ENCODE measurements around the gene RAB11FIP3. TPM values are rescaled to one million over a fixed set of nuclear protein-coding genes. Genes with fewer than 3 reads are reported as not detected.

RAB11FIP3 gene
- total RNA-seq, 1 experiment from 2014 or later: 37.1 TPM

DNA sequence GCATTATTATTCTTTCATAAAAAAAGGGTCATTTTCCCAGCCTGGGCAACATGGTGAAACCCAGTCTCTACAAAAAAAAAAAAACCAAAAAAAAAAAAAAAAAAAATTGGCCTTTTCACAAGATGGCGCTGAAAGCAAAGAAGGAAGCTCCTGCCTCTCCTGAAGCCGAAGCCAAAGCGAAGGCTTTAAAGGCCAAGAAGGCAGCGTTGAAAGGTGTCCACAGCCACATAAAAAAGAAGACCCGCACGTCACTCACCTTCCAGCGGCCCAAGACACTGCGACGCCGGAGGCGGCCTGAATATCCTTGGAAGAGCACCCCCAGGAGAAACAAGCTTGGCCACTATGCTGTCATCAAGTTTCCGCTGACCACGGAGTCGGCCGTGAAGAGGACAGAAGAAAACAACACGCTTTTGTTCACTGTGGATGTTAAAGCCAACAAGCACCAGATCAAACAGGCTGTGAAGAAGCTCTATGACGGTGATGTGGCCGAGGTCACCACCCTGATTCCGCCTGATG lies 38.8 kb upstream of the RAB11FIP3 start:
- Mint-ChIP-seq H3K9me3 (no peaks in the 10 kb centered on the region; a peak in 1 of 5 replicates), H3K36me3 (ENCODE audit: insufficient read depth in 1 of 3, low read depth in 3 of 3) (peaks cover 0 to 5% (median 0%) of the 10 kb centered on the region in 3 experiments; a peak in 3 of 7 replicates), H3K27me3 (ENCODE audit: low read depth) (peaks cover 3% of the 10 kb centered on the region; the same call in 1 of the 2 replicates), H3K4me3 (no peak overlapping the region), H3K27ac (peak overlapping the region in 1 of 3 experiments; percentile 85; a peak in 2 of 7 replicates), H3K4me1 (peaks cover 44 to 48% of the 10 kb centered on the region in 2 experiments)
- no peak overlapping the region for H3K4me2 ChIP-seq (ENCODE audit: insufficient read depth, insufficient read length, low read length)
- no peak overlapping the region for H3K4ac ChIP-seq (ENCODE audit: low read depth, low read length)
- no peak overlapping the region for H2AK5ac ChIP-seq (ENCODE audit: insufficient read length, low read length)
- H3K79me1 ChIP-seq (ENCODE audit: insufficient read depth, low read depth, low read length, poor library complexity, severe bottlenecking): no peaks in the 10 kb centered on the region
- no peak overlapping the region for H2AFZ ChIP-seq (ENCODE audit: low read length)
- no peaks in the 10 kb centered on the region; the same call in 1 of the 2 replicates for H3K4me1 ChIP-seq (ENCODE audit: insufficient read depth, low read length)
- H3K27me3 ChIP-seq (ENCODE audit: insufficient read depth, low read length): no peaks in the 10 kb centered on the region
- no CpG with 5 or more reads among the region's 19 CpGs for WGBS (ENCODE audit: extremely low coverage, insufficient read length, low lambda C conversion rate)
- no peak overlapping the region for H2BK15ac ChIP-seq (ENCODE audit: low read depth, low read length)
- H4K8ac ChIP-seq (replicated peaks; ENCODE audit: insufficient read length, low read depth, low read length): no peak overlapping the region
- H3K9me3 ChIP-seq (ENCODE audit: control insufficient read depth, low read depth, low read length): no peaks in the 10 kb centered on the region
- peaks cover 4% of the 10 kb centered on the region for H3K23me2 ChIP-seq (ENCODE audit: insufficient read length, low read depth, low read length, poor library complexity, severe bottlenecking)
- TF ChIP-seq, protein P1, sequence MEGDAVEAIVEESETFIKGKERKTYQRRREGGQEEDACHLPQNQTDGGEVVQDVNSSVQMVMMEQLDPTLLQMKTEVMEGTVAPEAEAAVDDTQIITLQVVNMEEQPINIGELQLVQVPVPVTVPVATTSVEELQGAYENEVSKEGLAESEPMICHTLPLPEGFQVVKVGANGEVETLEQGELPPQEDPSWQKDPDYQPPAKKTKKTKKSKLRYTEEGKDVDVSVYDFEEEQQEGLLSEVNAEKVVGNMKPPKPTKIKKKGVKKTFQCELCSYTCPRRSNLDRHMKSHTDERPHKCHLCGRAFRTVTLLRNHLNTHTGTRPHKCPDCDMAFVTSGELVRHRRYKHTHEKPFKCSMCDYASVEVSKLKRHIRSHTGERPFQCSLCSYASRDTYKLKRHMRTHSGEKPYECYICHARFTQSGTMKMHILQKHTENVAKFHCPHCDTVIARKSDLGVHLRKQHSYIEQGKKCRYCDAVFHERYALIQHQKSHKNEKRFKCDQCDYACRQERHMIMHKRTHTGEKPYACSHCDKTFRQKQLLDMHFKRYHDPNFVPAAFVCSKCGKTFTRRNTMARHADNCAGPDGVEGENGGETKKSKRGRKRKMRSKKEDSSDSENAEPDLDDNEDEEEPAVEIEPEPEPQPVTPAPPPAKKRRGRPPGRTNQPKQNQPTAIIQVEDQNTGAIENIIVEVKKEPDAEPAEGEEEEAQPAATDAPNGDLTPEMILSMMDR (conservative IDR thresholded peaks at IDR 0.05): peak; percentile 32; the same call in 2 of the 3 replicates
- H3K23ac ChIP-seq (ENCODE audit: insufficient read length, low read depth, low read length): no peak overlapping the region
- H3K79me2 ChIP-seq (ENCODE audit: insufficient read depth, low read length): no peaks in the 10 kb centered on the region
- no peak overlapping the region for H3K14ac ChIP-seq (ENCODE audit: insufficient read depth, low read length)
- H4K5ac ChIP-seq (ENCODE audit: insufficient read length, low read depth, low read length): no peak overlapping the region
- H4K20me1 ChIP-seq (ENCODE audit: control insufficient read depth, insufficient read depth, insufficient read length): no peaks in the 10 kb centered on the region
- no peak overlapping the region for H2BK120ac ChIP-seq (ENCODE audit: low read depth, low read length, poor library complexity, severe bottlenecking)
- no peak for DNase-seq
- no peak overlapping the region for H3T11ph ChIP-seq (ENCODE audit: low read length)
- H4K91ac ChIP-seq (ENCODE audit: insufficient read length, low read depth, low read length): no peak overlapping the region
- H2BK20ac ChIP-seq (ENCODE audit: low read depth, low read length, poor library complexity, severe bottlenecking): no peak overlapping the region
- no peak overlapping the region for H2BK5ac ChIP-seq (ENCODE audit: insufficient read length, low read length)
- no peak overlapping the region for H3K9ac ChIP-seq (ENCODE audit: extremely low read depth, insufficient read length, low read length)
- no peak overlapping the region for H3K18ac ChIP-seq (ENCODE audit: insufficient read length, low read depth, low read length)
- H2BK12ac ChIP-seq (ENCODE audit: insufficient read length, low read depth, low read length): no peak overlapping the region
- H3K27ac ChIP-seq (ENCODE audit: insufficient read length, low read depth, low read length): no peak overlapping the region
- H3K56ac ChIP-seq (ENCODE audit: insufficient read length, low read depth, low read length): no peak overlapping the region
